ENCODE measurements around the gene ACSL1.

The ACSL1 gene

DNA sequence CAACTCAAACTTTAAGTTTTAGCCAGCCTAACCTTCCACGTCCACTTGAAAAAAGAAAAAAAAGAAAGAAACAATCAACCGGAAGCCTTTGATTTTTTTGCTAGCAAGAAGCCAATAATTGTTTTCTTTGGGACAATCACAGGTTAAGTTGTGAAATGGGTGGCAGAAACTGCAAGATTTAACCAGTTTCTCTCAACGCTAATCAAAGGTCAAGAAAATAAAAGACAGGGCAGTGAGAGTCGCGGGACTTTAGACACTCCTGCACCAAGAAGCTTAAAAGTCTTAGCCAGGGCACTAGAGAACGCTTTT lies 1.0 kb downstream of the ACSL1 start:
- peaks cover 44% of the 10 kb centered on the region for H3K4me1 Mint-ChIP-seq (ENCODE audit: low read depth)
- peak overlapping the region; percentile 84 for H3K4me3 Mint-ChIP-seq
- peak overlapping the region; percentile 84 for H3K27ac Mint-ChIP-seq
- H3K36me3 Mint-ChIP-seq (ENCODE audit: low read depth), result peaks cover 6% of the 10 kb centered on the region
- no peaks in the 10 kb centered on the region for H3K9me3 Mint-ChIP-seq
- peaks cover 6% of the 10 kb centered on the region for H3K27me3 Mint-ChIP-seq
- no peak for DNase-seq

DNA sequence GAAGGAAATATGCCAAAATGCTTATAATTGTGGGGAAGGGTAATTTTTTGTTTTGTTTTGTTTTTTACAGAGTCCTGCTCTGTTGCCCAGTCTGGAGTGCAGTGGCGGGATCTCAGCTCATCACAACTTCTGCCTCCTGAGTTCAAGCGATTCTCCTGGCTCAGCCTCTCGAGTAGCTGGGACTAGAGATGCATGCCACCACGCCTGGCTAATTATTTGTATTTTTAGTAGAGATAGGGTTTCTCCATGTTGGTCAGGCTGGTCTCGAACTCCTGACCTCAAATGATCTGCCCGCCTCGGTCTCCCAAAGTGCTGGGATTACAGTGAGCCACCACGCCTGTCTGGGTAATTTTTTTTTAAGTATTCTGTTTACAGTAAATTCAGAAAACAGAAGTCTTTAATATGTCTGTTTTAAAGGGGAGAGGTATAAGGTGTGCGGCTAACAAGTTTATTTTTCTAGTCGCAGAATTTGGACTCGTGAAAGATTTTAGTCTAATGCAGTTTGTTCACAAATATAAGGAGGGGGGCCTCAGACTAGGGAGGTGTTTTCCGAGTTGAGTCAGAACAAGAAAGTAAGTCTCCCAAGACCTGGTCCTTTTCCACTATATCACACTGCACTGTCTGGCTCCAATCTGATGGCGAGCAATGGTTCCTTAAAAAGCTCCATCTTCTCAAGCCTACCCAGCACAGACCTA lies 1.5 kb downstream of the ACSL1 start:
- Mint-ChIP-seq H3K4me3 (peak overlapping the region; percentile 84), H3K27me3 (peaks cover 6% of the 10 kb centered on the region), H3K9me3 (no peaks in the 10 kb centered on the region), H3K36me3 (ENCODE audit: low read depth) (peaks cover 6% of the 10 kb centered on the region), H3K4me1 (ENCODE audit: low read depth) (peaks cover 46% of the 10 kb centered on the region), H3K27ac (peak overlapping the region; percentile 84)
- no peak for DNase-seq

DNA sequence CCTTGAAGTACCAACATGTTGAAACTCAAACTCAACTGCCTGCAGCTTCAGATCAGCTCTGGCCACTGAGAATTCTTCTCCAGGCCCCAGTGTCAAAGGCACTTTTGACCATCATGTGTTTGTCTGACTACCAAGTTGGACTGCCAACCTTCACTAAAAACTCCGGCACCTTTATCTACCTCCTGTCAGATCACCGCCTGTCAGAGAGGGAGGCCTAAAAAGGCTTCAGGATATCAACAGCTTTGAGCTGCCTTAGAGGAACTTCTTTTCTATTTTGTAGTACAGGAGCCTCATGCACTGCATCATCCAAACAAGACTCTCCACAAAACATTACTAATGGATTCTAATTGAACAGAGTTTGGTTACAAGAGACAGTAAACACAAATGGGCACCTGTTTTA lies 2.8 kb downstream of the ACSL1 start:
- H3K4me1 Mint-ChIP-seq (ENCODE audit: low read depth), result peaks cover 56% of the 10 kb centered on the region
- H3K27ac Mint-ChIP-seq, result no peak overlapping the region
- H3K9me3 Mint-ChIP-seq, result no peaks in the 10 kb centered on the region
- DNase-seq, result no peak
- H3K36me3 Mint-ChIP-seq (ENCODE audit: low read depth), result peaks cover 6% of the 10 kb centered on the region
- H3K4me3 Mint-ChIP-seq, result no peak overlapping the region
- peaks cover 6% of the 10 kb centered on the region for H3K27me3 Mint-ChIP-seq

DNA sequence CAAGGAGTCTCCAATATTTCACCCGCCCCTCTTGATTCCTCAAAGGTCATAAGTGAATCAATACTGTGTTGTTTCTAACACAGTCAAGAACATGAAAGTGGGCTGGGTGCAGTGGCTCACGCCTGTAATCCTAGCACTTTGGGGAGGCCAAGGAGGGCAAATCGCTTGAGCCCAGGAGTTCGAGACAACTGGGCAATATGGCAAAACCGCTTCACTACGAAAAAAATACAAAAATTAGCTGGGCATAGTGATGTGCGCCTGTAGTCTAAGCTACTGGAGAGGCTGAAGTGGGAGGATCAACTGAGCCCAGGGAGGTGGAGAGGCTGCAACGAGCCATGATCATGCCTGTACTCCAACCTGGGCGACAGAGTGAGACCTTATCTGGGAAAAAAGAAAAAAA lies 3.4 kb downstream of the ACSL1 start:
- Mint-ChIP-seq H3K9me3 (no peaks in the 10 kb centered on the region), H3K4me1 (ENCODE audit: low read depth) (peaks cover 62% of the 10 kb centered on the region), H3K27ac (no peak overlapping the region), H3K27me3 (peaks cover 3% of the 10 kb centered on the region), H3K36me3 (ENCODE audit: low read depth) (peaks cover 6% of the 10 kb centered on the region), H3K4me3 (no peak overlapping the region)
- DNase-seq, result no peak

DNA sequence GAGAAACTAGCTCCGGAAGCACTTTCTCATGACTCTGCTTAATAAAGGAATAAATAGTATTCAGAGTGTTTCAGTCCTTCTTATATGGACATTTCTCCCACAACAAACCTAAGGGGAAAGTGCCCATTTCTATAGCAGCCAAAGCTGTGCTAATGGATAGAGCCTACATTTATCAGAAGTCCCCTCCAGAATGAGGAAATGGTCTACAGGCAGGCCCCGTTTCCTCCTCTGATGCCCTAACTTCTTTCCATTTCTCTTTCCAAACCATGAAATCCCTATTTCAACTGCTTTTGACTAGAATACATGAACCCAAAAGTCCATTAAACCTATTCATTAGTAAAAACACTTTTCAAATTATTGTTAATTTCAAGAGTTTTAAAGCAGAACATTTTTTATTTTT lies 4.5 kb downstream of the ACSL1 start:
- no peak for DNase-seq
- Mint-ChIP-seq H3K4me1 (ENCODE audit: low read depth) (peaks cover 61% of the 10 kb centered on the region), H3K4me3 (no peak overlapping the region), H3K36me3 (ENCODE audit: low read depth) (peaks cover 6% of the 10 kb centered on the region), H3K27ac (no peak overlapping the region), H3K9me3 (no peaks in the 10 kb centered on the region), H3K27me3 (no peaks in the 10 kb centered on the region)

DNA sequence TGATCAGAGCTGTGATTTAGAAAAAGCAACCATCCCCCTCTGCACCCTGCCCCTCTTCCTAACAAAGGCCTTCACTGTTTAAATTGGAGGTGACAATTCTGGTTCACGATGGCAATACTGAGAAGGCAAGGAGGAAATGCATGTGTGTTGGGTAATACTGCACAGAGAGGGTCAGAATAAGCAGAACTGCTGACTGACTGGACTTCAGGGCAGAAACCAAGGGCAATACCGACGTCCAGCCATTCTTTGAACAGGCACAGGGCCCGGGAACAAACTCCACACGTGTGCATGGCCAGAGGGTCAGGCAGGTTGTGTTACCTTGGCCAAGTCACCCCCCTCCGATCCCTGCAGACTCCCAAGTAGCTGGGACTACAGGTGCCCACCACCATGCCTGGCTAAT lies 6.0 kb downstream of the ACSL1 start:
- peaks cover 6% of the 10 kb centered on the region for H3K36me3 Mint-ChIP-seq (ENCODE audit: low read depth)
- no peak overlapping the region for H3K27ac Mint-ChIP-seq
- H3K9me3 Mint-ChIP-seq, result no peaks in the 10 kb centered on the region
- DNase-seq, result no peak
- H3K4me1 Mint-ChIP-seq (ENCODE audit: low read depth), result peaks cover 70% of the 10 kb centered on the region
- H3K27me3 Mint-ChIP-seq, result no peaks in the 10 kb centered on the region
- H3K4me3 Mint-ChIP-seq, result no peak overlapping the region

DNA sequence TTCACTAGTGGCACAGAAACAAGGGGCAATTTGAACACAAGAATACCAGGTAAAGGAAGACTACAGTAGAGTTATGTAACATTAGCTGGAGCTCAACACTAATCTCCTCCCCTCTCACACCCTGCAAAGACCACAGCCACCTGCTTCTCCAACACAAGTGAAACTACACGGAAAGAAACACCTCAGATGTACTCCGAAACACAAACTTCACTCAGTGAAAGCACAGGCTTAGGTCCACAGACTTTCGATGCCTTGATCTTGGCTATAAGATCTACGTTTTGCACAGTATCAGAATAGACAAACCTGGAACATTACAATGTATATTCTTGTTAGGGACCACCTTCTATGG lies 7.6 kb downstream of the ACSL1 start:
- Mint-ChIP-seq H3K9me3 (no peaks in the 10 kb centered on the region), H3K36me3 (ENCODE audit: low read depth) (peaks cover 9% of the 10 kb centered on the region), H3K4me3 (no peak overlapping the region), H3K27ac (no peak overlapping the region), H3K27me3 (no peaks in the 10 kb centered on the region), H3K4me1 (ENCODE audit: low read depth) (peaks cover 56% of the 10 kb centered on the region)
- DNase-seq, result no peak

DNA sequence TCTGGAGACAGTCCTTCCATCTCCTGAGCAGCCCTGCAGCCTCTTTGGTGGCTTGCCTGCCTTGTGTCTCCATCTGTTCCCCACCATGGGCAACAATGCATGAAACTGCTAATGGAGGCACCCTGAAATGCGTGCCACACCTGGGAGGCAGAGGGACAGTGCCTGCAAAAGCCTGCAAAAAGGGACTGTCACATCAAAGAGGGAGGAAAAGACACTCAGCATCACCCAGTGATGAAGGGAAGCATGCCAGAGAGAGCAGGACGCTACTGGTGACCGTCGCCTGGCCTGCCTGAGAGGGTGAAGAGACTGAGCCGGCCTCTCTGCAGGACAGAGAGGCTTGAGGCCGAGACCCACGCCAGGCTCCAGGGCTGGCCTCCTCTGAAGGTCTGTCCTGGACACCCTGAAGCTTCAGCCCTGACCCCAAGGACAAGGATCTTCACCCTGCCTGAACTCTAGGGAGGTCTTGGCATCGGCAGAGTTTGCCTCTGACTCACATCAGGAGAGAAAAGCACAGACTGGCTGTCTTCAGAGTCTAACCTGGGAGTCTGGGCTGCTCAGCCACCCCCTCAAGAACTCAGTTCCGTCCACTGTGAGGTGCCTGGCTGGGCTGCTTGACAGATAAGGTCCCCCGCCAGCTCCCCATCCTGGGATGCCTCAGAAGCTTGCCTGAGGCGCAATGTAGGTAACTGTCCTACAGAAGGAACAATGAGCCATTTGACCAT lies 8.1 kb downstream of the ACSL1 start:
- H3K4me1 Mint-ChIP-seq (ENCODE audit: low read depth), result peaks cover 52% of the 10 kb centered on the region
- no peak overlapping the region for H3K27ac Mint-ChIP-seq
- peaks cover 8% of the 10 kb centered on the region for H3K36me3 Mint-ChIP-seq (ENCODE audit: low read depth)
- no peak overlapping the region for H3K4me3 Mint-ChIP-seq
- no peaks in the 10 kb centered on the region for H3K9me3 Mint-ChIP-seq
- no peaks in the 10 kb centered on the region for H3K27me3 Mint-ChIP-seq
- no peak for DNase-seq

DNA sequence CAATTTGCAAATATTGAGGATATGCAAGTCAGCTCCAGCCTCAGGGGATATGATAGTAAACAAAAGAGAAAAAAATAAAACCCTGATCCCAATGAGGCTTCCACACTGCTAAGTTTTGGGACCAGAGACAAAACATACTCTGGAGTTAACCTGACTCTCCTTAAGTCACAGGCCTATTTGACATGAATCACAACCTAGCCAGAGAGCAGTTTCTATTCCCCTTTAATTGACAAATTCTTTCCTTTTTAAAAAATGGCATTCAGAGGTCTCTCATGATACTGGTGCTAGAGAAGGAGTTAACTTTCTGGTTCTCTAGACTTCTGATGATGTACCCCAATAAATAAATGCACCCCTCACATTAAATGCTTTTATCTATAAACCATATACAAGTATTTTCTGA lies 8.8 kb downstream of the ACSL1 start:
- Mint-ChIP-seq H3K27ac (no peak overlapping the region), H3K4me3 (no peak overlapping the region), H3K9me3 (no peaks in the 10 kb centered on the region), H3K36me3 (ENCODE audit: low read depth) (peaks cover 7% of the 10 kb centered on the region), H3K27me3 (no peaks in the 10 kb centered on the region), H3K4me1 (ENCODE audit: low read depth) (peaks cover 49% of the 10 kb centered on the region)
- DNase-seq, result no peak

DNA sequence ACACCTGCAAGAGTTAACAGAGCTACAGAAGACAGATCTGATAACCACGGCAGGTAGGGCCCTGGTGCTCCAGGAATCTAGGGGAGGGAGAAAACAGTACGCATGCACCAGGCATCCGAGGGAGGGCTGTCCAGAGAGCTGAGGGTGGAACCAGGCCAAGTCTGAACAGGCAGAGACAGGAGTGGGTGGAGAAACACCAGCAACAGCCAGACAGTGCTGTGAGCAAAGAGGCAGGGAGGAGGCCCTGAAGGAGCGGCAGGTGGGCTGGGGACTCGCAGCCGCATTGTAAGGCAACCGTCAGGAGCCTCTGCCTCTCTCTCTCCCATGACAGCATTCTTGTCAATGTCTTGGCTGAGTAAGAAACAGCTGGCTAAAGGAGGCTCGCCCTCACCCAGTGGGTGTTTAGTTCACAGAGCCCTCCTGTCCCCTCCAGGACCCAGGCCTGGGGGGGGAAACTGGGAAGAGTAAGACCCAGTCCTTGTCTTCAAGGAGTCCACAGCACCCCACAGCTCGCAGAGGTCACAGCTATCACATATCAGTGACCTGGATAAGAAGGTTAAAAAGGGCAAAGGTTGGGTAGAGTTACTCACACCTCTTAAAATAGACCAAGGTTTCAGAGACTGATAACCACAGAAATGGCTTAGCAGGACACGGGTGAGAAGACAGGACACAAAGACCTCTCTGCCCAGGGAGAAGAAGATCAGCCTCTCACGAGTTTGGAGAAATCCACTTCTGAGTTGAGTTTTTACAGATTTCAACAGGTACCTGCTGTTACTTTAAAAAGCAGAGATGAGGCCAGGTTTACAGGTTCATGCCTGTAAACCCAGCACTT lies 10.5 kb downstream of the ACSL1 start:
- DNase-seq, result no peak
- Mint-ChIP-seq H3K36me3 (ENCODE audit: low read depth) (peaks cover 7% of the 10 kb centered on the region), H3K4me3 (no peak overlapping the region), H3K4me1 (ENCODE audit: low read depth) (peaks cover 54% of the 10 kb centered on the region), H3K27me3 (no peaks in the 10 kb centered on the region), H3K27ac (no peak overlapping the region), H3K9me3 (no peaks in the 10 kb centered on the region)

DNA sequence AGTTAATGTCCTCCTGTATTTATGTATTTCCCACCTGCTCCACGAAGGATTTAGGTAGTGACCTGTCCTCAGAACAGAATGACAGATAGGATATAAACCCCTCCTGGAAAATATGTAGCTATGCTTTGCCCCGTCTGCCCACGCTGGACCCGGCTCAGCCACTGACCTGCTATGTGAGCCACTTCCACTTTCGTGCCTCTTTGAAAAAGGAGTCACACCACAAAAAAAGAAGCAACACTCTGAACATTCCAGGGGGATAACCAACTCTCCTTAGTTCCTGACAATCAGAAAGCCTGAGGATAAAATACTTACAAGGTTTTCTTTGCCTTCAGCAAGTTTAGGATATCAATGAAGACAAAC lies 11.1 kb downstream of the ACSL1 start:
- no peak overlapping the region for H3K4me3 Mint-ChIP-seq
- H3K36me3 Mint-ChIP-seq (ENCODE audit: low read depth), result peaks cover 7% of the 10 kb centered on the region

DNA sequence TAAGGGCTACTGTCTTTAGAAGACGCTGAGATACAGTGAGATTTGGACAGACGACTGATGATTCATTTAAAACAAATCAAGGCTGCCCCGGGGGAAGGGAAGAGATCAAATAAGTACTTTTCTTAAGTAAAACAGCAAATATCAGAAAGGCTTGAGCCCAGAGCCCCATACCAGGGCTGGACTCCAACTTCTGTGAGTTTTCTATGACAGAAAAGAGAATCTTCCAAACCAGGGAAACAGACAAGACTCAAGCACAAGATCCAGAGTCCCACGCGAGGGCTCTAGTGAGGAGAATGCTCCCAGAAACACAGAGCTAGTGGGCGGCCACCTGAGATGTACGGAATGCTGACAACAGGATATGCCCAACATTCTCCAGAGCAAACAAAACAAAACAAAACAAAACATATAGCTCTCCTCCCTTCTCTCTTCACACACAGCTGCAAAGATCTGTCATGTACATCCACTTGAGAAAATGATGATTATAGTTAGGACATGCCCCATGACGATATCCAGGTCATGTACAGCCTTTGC lies 13.1 kb downstream of the ACSL1 start:
- peaks cover 7% of the 10 kb centered on the region for H3K36me3 Mint-ChIP-seq (ENCODE audit: low read depth)
- H3K4me1 Mint-ChIP-seq (ENCODE audit: low read depth), result peaks cover 45% of the 10 kb centered on the region
- no peaks in the 10 kb centered on the region for H3K9me3 Mint-ChIP-seq
- no peak overlapping the region for H3K4me3 Mint-ChIP-seq
- H3K27ac Mint-ChIP-seq, result no peak overlapping the region
- H3K27me3 Mint-ChIP-seq, result no peaks in the 10 kb centered on the region
- no peak for DNase-seq

More for the DNA sequence above, 11.1 kb downstream of the ACSL1 start:
- no peak for DNase-seq
- Mint-ChIP-seq H3K27ac (no peak overlapping the region), H3K4me1 (ENCODE audit: low read depth) (peaks cover 53% of the 10 kb centered on the region), H3K27me3 (no peaks in the 10 kb centered on the region), H3K9me3 (no peaks in the 10 kb centered on the region)

DNA sequence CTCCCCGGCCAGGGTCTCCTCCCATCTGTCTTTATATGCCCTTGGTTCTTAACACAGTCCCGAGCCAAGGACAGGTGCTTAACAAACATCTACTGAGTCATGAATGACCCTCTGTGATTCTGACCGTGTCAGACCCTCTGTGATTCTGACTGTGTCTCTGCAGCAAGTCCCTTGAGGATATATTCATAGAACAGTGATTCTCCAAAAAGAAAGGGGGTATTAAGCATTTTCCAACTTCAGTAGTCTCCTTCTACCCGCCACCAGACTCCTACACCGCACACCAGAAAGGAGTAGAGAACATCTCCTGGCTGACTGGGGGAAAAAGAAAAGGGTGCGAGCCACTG lies 13.6 kb downstream of the ACSL1 start:
- Mint-ChIP-seq H3K4me1 (ENCODE audit: low read depth) (peaks cover 40% of the 10 kb centered on the region), H3K27ac (no peak overlapping the region), H3K4me3 (no peak overlapping the region), H3K9me3 (no peaks in the 10 kb centered on the region), H3K27me3 (no peaks in the 10 kb centered on the region), H3K36me3 (ENCODE audit: low read depth) (peaks cover 7% of the 10 kb centered on the region)
- DNase-seq, result no peak

DNA sequence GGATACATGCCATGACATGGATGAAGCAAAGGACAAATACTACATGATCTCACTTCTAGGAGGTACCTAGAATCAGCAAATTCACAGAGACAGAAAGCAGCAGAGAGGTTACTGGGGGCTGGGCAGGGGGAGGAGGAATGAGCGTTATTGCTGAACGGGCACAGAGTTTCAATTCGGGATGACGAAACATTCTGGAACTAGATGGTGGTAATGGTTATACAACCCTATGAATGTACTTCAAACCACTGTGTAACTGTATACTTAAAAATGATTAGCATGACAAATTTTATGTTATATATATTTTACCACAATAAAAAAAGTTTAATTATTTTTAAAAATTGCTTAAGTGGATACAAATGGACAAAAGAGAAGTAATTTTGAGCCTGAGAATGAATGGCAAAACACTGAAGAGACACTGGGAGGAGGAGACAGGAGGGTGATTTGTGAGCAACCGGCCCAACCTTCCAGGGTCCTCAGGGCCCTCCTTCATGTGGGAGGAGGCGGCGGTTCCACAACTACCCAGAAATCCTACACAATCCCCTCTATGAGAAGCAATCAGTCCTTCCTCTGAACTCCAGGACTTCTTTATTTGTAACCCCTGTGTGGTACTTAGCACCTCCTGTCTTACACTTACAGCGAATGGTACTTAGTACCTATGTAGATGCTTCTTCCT lies 14.1 kb downstream of the ACSL1 start:
- H3K4me3 Mint-ChIP-seq, result no peak overlapping the region
- no peak for DNase-seq
- H3K36me3 Mint-ChIP-seq (ENCODE audit: low read depth), result peaks cover 7% of the 10 kb centered on the region
- no peaks in the 10 kb centered on the region for H3K27me3 Mint-ChIP-seq
- peaks cover 35% of the 10 kb centered on the region for H3K4me1 Mint-ChIP-seq (ENCODE audit: low read depth)
- no peaks in the 10 kb centered on the region for H3K9me3 Mint-ChIP-seq
- no peak overlapping the region for H3K27ac Mint-ChIP-seq
